Activated T-helper 1 cell treated with anti-CD3 and anti-CD28 coated beads, Interleukin-2, amount 50 U/mL, for 16 hours (primary cell): ENCODE measurements around the gene MKI67.
"Not testable (repeated sequence)": the region's sequence is repeated elsewhere in the genome, so short reads cannot be mapped to it uniquely, and the experiment has no call there.

Experiments
- DNase-seq, 2 donors: peaks; one replicate each; pipeline ENCODE4 v3.0.0-alpha.2; 2020; ENCODE audit warnings: low read depth in 1 of 2, low spot score in 1 of 2

Gene MKI67

GRCh38 chr10:128111696-128112095, 14.5 kb downstream of the MKI67 start:
- no peak for DNase-seq

GRCh38 chr10:128110339-128110738, 15.9 kb downstream of the MKI67 start:
- DNase-seq, result no peak

- DNase-seq, result no peak
Observed at GRCh38 chr10:128109707-128110106, 16.5 kb downstream of the MKI67 start.

GRCh38 chr10:128105383-128105782, 20.8 kb downstream of the MKI67 start:
- no peak for DNase-seq

GRCh38 chr10:128103229-128103714, 23.0 kb downstream of the MKI67 start:
- no peak for DNase-seq

GRCh38 chr10:128102480-128103228, 23.6 kb downstream of the MKI67 start:
- DNase-seq, result no peak

GRCh38 chr10:128101901-128102300, 24.3 kb downstream of the MKI67 start:
- DNase-seq, result no peak

- no peak for DNase-seq
Observed at GRCh38 chr10:128099901-128100300, 26.3 kb downstream of the MKI67 start.

- DNase-seq, result no peak
Observed at GRCh38 chr10:128098631-128099030, 27.6 kb downstream of the MKI67 start.

- DNase-seq, result no peak
Observed at GRCh38 chr10:128097783-128098182, 28.4 kb downstream of the MKI67 start.

- DNase-seq, result no peak
Observed at GRCh38 chr10:128096486-128097199, 29.6 kb downstream of the MKI67 start.

- no peak for DNase-seq
Observed at GRCh38 chr10:128095753-128096469, 30.3 kb downstream of the MKI67 start.

- no peak for DNase-seq
Observed at GRCh38 chr10:128095027-128095752, 31.0 kb downstream of the MKI67 start.

GRCh38 chr10:128094596-128094995, 31.6 kb downstream of the MKI67 start:
- DNase-seq, result not testable (repeated sequence)

GRCh38 chr10:128092454-128092853, 33.8 kb downstream of the MKI67 start:
- no peak for DNase-seq

- no peak for DNase-seq
Observed at GRCh38 chr10:128091636-128092210, 34.5 kb downstream of the MKI67 start.

- no peak for DNase-seq
Observed at GRCh38 chr10:128087884-128088709, 38.1 kb downstream of the MKI67 start.

GRCh38 chr10:128087146-128087883, 38.9 kb downstream of the MKI67 start:
- DNase-seq, result no peak
